Measurements from ENCODE around the gene BAHD1. TPM values are rescaled to one million over a fixed set of nuclear protein-coding genes. Genes with fewer than 3 reads are reported as not detected.
A peak's percentile ranks its signal among the peaks of the same experiment; 100 is the strongest.

The BAHD1 gene
- total and polyA plus RNA-seq, 2 donors (not counting 1 experiment from before 2014, with no cell fraction given): 15.0 to 34.7 TPM

GRCh38 chr15:40397688-40398412 lies 42.9 kb upstream of the BAHD1 start:
- peak overlapping the region; percentile 71 for H3K4me3 Mint-ChIP-seq
- POLR2A ChIA-PET: interaction anchor here (0.6 to 1.1 kb wide), 4 partner anchors 10 to 581 kb away, joined by 3 to 6 read pairs (median 4); partner anchors contain the start of gene KNSTRN

More at GRCh38 chr15:40397688-40398412, 42.9 kb upstream of the BAHD1 start:
- Mint-ChIP-seq H3K27ac (peak overlapping the region; percentile 74), H3K27me3 (no peaks in the 10 kb centered on the region), H3K4me1 (peaks cover 20% of the 10 kb centered on the region), H3K9me3 (ENCODE audit: insufficient read depth) (no peaks in the 10 kb centered on the region)
- Histone ChIP-seq H3K9me3 (ENCODE audit: control extremely low read depth in 1 of 3, control insufficient read depth in 2 of 3, insufficient read depth in 1 of 3, low read length in 2 of 3) (no peaks in the 10 kb centered on the region), H4K20me1 (ENCODE audit: control insufficient read depth, insufficient read depth, low read length, poor library complexity, severe bottlenecking) (no peaks in the 10 kb centered on the region), H3K4me3 (ENCODE audit: control extremely low read depth in 1 of 5, extremely low read depth in 1 of 5, insufficient read depth in 1 of 5, low read depth in 2 of 5, low read length in 4 of 5) (peak overlapping the region in 2 of 5 experiments; percentile 19 to 30), H2AFZ (ENCODE audit: insufficient read depth, low read depth, low read length, poor library complexity, severe bottlenecking) (peak overlapping the region; percentile 22), H3K4me2 (replicated peaks; ENCODE audit: low read depth, low read length, poor library complexity, severe bottlenecking) (peak overlapping the region; percentile 59), H3K9ac (ENCODE audit: low read length) (peak overlapping the region; percentile 33), H3K27ac (ENCODE audit: low read length in 2 of 2) (peak overlapping the region in 1 of 2 donors; percentile 53), H3K27me3 (replicated peaks in 1 of 4; ENCODE audit: control extremely low read depth in 1 of 4, control insufficient read depth in 3 of 4, insufficient read depth in 4 of 4, low read length in 3 of 4) (no peaks in the 10 kb centered on the region), H3K36me3 (replicated peaks in 1 of 2; ENCODE audit: control extremely low read depth in 1 of 2, control insufficient read depth in 1 of 2, extremely low read depth in 1 of 2, insufficient read depth in 2 of 2, low read length in 1 of 2) (peaks cover 3 to 9% of the 10 kb centered on the region in 2 experiments), H3K4me1 (ENCODE audit: control insufficient read depth in 2 of 2, insufficient read depth in 2 of 2, low read length in 2 of 2) (peaks cover 17 to 21% of the 10 kb centered on the region in 2 donors), H3K79me2 (ENCODE audit: control insufficient read depth, insufficient read depth, low read length) (peaks cover 2% of the 10 kb centered on the region)
- TF ChIP-seq CTCF (IDR thresholded peaks at IDR 0.05) (no peak), EZH2 (IDR thresholded peaks at IDR 0.05; ENCODE audit: borderline replicate concordance, insufficient read depth, low read depth, low read length, poor library complexity, severe bottlenecking) (no peak)
- 81% methylated on average over 3 of the region's 8 CpGs for WGBS (ENCODE audit: insufficient coverage)
- intact Hi-C loops (cut with micrococcal nuclease): no loop called here
- no peak for DNase-seq
- no peak for ATAC-seq (ENCODE audit: low read depth)
- CTCF ChIA-PET: interaction anchor here (0.6 to 3.2 kb wide), 10 partner anchors 10 to 479 kb away, joined by 3 to 17 read pairs (median 4); no protein-coding TSS in a partner anchor

Measured in B cell (primary cell).